Activated T-cell treated with anti-CD3 and anti-CD28 coated beads for 4 hours (primary cell): Measurements from ENCODE around the gene IGSF9.
A peak's percentile ranks its signal among the peaks of the same experiment; 100 is the strongest.

Experiments used
- DNase-seq: peaks from one replicate; pipeline ENCODE4 v3.0.0-alpha.2; 2020

The IGSF9 gene

GRCh38 chr1:159945483-159946241 lies at the start of gene IGSF9:
IGSF9 (minus strand) TSS chr1:159945613; CDS start chr1:159943454, 2,159 bp downstream.
- DNase-seq, result peak; percentile 56

- DNase-seq, result no peak
Observed at GRCh38 chr1:159994896-159995295, 49.5 kb upstream of the IGSF9 start.

GRCh38 chr1:159993911-159994310 lies 48.5 kb upstream of the IGSF9 start:
- DNase-seq, result no peak

GRCh38 chr1:159992161-159992560 lies 46.7 kb upstream of the IGSF9 start:
- no peak for DNase-seq

- no peak for DNase-seq
Observed at GRCh38 chr1:159991513-159991912, 46.1 kb upstream of the IGSF9 start.

GRCh38 chr1:159990005-159990404 lies 44.6 kb upstream of the IGSF9 start:
- DNase-seq, result no peak

- no peak for DNase-seq
Observed at GRCh38 chr1:159989581-159989980, 44.2 kb upstream of the IGSF9 start.

- DNase-seq, result no peak
Observed at GRCh38 chr1:159988006-159988405, 42.6 kb upstream of the IGSF9 start.

- DNase-seq, result no peak
Observed at GRCh38 chr1:159987186-159987585, 41.8 kb upstream of the IGSF9 start.

- no peak for DNase-seq
Observed at GRCh38 chr1:159986531-159986930, 41.1 kb upstream of the IGSF9 start.

GRCh38 chr1:159986093-159986492 lies 40.7 kb upstream of the IGSF9 start:
- no peak for DNase-seq

- DNase-seq, result no peak
Observed at GRCh38 chr1:159985473-159985872, 40.1 kb upstream of the IGSF9 start.

GRCh38 chr1:159983681-159984080 lies 38.3 kb upstream of the IGSF9 start:
- no peak for DNase-seq

- no peak for DNase-seq
Observed at GRCh38 chr1:159982280-159982679, 36.9 kb upstream of the IGSF9 start.

GRCh38 chr1:159981351-159982055 lies 36.1 kb upstream of the IGSF9 start:
- DNase-seq, result no peak

GRCh38 chr1:159980786-159981185 lies 35.4 kb upstream of the IGSF9 start:
- no peak for DNase-seq

GRCh38 chr1:159980076-159980475 lies 34.7 kb upstream of the IGSF9 start:
- no peak for DNase-seq

GRCh38 chr1:159979257-159979656 lies 33.8 kb upstream of the IGSF9 start:
- DNase-seq, result no peak

- no peak for DNase-seq
Observed at GRCh38 chr1:159978107-159978398, 32.6 kb upstream of the IGSF9 start.

GRCh38 chr1:159977364-159978106 lies 32.1 kb upstream of the IGSF9 start:
- no peak for DNase-seq

- no peak for DNase-seq
Observed at GRCh38 chr1:159974350-159974965, 29.0 kb upstream of the IGSF9 start.

GRCh38 chr1:159973350-159973940 lies 28.0 kb upstream of the IGSF9 start:
- no peak for DNase-seq
